ENCODE measurements around the gene GGT5. TPM values are rescaled to one million over a fixed set of nuclear protein-coding genes. Genes with fewer than 3 reads are reported as not detected.
A peak's percentile ranks its signal among the peaks of the same experiment; 100 is the strongest.

GGT5 gene
- total RNA-seq, 1 donor from 2014 or later, result 12.2 TPM

DNA sequence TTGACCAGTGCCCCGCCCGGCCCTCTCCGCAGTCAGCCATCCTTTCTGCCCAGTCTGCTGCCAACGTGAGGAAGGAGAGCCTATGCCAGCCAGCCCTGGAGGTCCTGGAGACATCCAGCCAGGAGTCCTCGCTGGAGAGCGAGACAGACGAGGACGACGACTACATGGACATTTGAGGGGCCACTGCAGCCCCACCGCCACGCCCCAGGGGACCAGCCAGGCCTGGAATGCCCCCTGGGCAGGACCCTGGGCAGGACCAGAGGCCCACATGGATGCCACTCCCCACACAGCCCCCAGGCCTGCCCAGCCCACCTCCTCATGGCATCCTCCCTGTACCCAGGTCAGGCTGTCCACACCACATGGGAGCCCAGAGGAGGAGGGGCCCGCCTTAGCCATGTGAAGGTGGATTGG is 66.9 kb downstream of the GGT5 start:
- no peak for DNase-seq (ENCODE audit: low spot score)
- intact Hi-C loops (cut with DNase I), result loop anchor here (5.0 kb wide), 1 partner anchor 171 kb away; the partner anchor contains the start of gene GSTT4

DNA sequence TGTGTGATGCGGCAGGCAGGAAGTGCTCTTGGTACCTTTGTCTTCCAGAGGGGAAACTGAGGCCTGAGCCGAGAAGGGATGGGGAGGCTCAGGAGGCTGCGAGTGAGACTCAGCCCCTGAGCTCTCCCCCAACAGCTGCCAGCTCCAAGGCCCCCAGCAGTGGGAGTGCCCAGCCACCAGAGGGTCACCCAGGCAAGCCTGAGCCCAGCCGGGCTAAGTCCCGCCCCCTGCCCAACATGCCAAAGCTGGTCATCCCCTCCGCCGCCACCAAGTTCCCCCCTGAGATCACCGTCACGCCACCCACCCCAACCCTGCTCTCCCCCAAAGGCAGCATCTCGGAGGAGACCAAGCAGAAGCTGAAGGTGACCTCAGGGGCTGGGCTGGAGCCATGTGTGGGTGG is 67.4 kb downstream of the GGT5 start:
- intact Hi-C loops (cut with DNase I), result loop anchor here (5.0 kb wide), 1 partner anchor 170 kb away; the partner anchor contains the start of gene GSTT4
- no peak for DNase-seq (ENCODE audit: low spot score)

DNA sequence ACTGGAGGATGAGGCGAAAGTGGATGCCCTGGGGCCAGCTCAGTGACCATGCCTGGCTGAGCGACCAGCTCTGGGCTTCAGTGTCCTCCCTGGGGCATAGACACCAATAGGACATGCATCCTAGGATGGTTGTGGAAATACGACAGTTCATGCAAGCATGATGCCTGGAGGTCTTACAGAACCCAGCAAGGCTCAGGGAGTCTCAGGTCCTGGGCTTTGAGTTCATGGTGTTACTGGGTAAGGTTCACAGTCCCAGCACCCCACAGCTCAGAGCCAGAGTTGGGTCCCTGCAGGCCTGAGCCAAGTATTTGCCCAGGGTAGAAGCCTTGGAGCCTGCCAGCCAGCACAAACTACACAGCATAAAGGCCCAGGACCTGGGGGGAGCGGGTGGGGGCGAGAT is 67.8 kb downstream of the GGT5 start:
- intact Hi-C loops (cut with DNase I), result loop anchor here (5.0 kb wide), 1 partner anchor 170 kb away; the partner anchor contains the start of gene GSTT4
- DNase-seq (ENCODE audit: low spot score), result no peak

DNA sequence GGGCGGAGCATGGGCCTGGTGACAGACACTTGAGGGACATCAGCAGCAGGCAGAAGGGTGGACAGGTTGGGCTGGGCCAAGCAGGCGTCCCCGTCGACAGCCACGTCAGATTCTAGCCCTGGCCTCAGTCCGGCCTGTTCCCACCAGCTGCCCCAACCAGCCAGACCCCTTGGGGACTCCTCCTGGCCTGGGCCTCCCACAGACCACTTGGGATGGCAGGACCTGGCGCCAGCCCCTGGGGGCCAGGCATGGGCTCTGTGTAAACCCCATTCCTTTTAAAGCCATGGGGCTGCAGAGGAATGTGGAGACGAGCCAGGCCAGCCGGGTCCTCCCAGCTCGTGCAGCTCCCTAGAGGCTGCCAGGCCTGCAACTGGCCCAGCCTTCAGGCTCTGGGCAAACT is 68.3 kb downstream of the GGT5 start:
- DNase-seq (ENCODE audit: low spot score), result peak; percentile 88

DNA sequence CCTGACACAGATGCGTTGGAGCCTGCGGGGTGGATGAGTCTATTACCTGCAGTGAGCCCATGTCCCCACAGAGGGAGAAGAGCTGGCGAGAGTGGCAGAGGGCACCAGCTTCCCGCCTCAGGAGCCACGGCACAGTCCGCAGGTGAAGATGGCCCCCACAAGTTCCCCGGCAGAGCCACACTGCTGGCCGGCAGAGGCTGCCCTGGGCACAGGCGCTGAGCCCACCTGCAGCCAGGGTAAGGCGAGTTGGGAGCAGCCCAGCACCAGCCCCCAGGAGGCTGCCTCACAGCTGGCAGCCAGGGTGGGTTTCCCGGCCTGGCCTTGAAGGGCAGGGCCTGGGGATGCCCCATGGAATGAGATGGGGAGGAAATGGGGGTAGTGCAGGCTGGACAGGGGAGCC is 68.8 kb downstream of the GGT5 start:
- DNase-seq (ENCODE audit: low spot score), result no peak
- intact Hi-C loops (cut with DNase I), result loop anchor here (5.0 kb wide), 1 partner anchor 169 kb away; the partner anchor contains the start of gene GSTT4

More for the DNA sequence above, 68.3 kb downstream of the GGT5 start:
- intact Hi-C loops (cut with DNase I), result loop anchor here (5.0 kb wide), 1 partner anchor 169 kb away; the partner anchor contains the start of gene GSTT4

DNA sequence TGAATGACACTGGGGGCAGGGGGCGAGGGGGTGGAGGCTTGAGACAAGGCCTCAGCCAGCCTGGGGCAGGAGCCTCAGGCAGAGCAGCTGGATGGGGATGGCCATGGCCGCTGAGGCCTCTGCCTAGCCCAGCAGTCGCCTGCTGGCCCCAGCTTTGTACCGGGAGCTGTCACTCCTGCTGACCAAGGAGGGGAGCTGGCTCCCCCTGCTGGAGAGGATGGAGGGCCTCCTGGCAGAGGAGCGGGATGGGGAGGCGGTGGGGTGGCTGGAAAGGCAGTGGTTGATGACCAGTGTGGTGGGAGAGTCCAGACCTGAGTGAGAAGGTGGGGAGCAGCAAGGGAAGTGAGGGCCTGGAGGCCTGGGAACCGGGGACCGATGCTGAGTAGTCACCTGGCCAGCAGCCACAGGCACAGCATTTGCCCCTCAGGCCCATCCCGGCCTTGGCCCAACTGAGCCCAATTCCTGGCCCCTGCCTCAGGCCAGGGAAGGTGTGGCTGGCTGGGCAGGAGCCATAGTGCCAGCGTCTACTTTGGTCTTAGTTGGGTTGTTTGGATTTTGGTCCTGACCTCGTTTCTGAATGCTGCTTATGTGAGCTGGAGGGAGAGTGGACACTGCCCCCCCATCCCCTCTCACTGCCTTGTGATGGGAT is 69.6 kb downstream of the GGT5 start:
- peak; percentile 92 for DNase-seq (ENCODE audit: low spot score)
- intact Hi-C loops (cut with DNase I), result loop anchor here (1.0 to 5.0 kb wide), 3 partner anchors 68 to 168 kb away; partner anchors contain the start of gene GSTT4

DNA sequence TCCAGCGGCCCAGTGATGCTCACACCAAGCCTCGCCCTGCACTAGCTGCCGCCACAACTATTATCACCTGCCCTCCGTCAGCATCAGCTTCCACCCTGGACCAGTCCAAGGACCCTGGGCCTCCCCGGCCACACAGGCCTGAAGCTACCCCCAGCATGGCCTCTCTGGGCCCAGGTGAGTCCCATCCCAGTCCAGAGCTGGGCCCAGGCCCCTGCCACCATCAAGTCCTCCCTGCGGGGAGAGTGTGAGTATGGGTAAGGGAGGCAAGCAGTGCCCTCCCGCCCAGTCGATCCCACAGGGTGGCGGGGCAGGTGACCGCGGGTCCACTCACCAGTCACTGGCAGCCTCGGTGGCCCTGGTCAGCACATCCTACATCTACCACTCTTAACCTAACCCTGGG is 73.1 kb downstream of the GGT5 start:
- intact Hi-C loops (cut with DNase I), result no loop called here

DNA sequence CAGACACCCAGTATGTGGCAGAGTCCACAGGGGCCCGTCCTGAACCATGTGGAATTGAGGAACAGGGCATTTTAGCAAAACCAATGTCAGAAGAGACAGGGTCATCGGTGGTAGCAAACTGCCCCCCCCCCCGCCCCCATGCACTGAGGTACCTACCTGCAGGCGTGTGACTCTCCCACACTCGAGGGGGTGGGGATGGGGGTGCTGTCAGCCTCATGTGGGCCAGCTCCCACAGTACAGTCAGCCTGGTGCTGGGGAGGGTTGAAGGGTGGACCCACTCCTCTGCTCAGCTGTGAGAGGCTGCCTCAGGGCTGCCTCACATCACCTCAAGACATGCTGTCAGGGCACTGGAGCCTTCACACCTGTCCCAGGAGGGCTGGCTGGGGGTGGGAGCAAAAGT is 74.2 kb downstream of the GGT5 start:
- DNase-seq (ENCODE audit: low spot score), result no peak
- intact Hi-C loops (cut with DNase I), result no loop called here

More for the DNA sequence above, 73.1 kb downstream of the GGT5 start:
- DNase-seq (ENCODE audit: low spot score), result no peak

DNA sequence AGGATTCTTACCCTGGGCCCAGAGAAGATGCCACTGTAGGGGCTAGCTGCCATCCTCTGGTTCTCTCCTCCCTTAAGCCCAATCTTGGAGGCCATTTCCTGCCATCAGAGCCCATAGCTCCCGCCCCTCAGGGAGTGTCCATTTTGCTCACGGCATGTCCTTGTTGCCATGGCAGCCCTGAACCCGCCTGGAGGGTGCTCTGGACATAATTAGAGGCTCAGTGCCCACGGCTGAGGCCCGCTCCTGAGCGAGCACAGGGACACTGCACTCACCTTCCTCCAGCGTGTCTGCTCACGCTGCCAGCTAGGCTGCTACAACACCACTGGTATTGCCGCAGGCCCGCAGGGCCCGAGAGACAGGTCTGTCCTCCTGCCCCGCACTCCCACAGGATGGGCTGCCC is 74.7 kb downstream of the GGT5 start:
- intact Hi-C loops (cut with DNase I), result no loop called here
- DNase-seq (ENCODE audit: low spot score), result no peak

Other genes with a start within 250 kb of the GGT5 start
- gene GSTT4, start 239.6 kb downstream of the GGT5 start, total RNA-seq, result not detected
- gene CABIN1, start 233.8 kb downstream of the GGT5 start, total RNA-seq, result 38.0 TPM
- 3.1 TPM for gene SUSD2, start 63.6 kb downstream of the GGT5 start, total RNA-seq
- gene SPECC1L, start 25.7 kb upstream of the GGT5 start, total RNA-seq, result 52.8 TPM
- 5.3 TPM for gene ADORA2A, start 182.5 kb upstream of the GGT5 start, total RNA-seq

Measured in cardiac septum (tissue), 1 donor.